Tibial artery (tissue), 4 donors: Measurements from ENCODE around the gene IDH3A.

ENCODE experiments used
- DNase-seq, 2 donors: peaks; one replicate each; pipeline ENCODE4 v3.0.0-alpha.2; 2019
- H3K27ac ChIP-seq, 2 donors: fragments of 200-600 bp; sonication (generic) in 1 of 2; 1 replicate in 1 of 2; 2 replicates in 1 of 2; pipeline ENCODE4 v1.5.1; 2018 to 2019; ENCODE audit warnings: mild to moderate bottlenecking in 1 of 2
- H3K27me3 ChIP-seq, 2 donors: fragments of 200-600 bp; sonication (generic) in 1 of 2; one replicate each; pipeline versions ENCODE4 v1.5.1 to v1.6.0; 2016 to 2019
- H3K36me3 ChIP-seq, 3 donors: fragments of 200-600 bp; sonication (generic) in 2 of 3; one replicate each; pipeline ENCODE4 v1.5.1; 2016 to 2019; ENCODE audit warnings: mild to moderate bottlenecking in 2 of 3
- H3K4me1 ChIP-seq, 4 donors: fragments of 200-600 bp; sonication (generic) in 2 of 4; 1 replicate in 3 of 4; 2 replicates in 1 of 4; pipeline ENCODE4 v1.5.1; 2016 to 2019
- H3K4me3 ChIP-seq, 2 donors: fragments of 200-600 bp; sonication (generic) in 1 of 2; 1 replicate in 1 of 2; 2 replicates in 1 of 2; pipeline ENCODE4 v1.5.1; 2018 to 2019; ENCODE audit warnings: mild to moderate bottlenecking in 2 of 2
- H3K9me3 ChIP-seq, 3 donors: fragments of 200-600 bp; sonication (generic) in 1 of 3; one replicate each; pipeline ENCODE4 v1.5.1; 2016 to 2019
- CTCF ChIP-seq, 2 experiments: fragments of 200-600 bp in 1 of 2; fragments of 450-650 bp in 1 of 2; IDR thresholded peaks; one replicate each; pipeline ENCODE4 v1.5.1; 2017 to 2019; ENCODE audit warnings: antibody characterized with exemption in 2 of 2, mild to moderate bottlenecking in 1 of 2, moderate library complexity in 1 of 2
- intact Hi-C: fragments of 100-400 bp; cut with DNase I; formaldehyde crosslinking; loops from one replicate; pipeline ENCODE4 v1.15.0; 2023; ENCODE audit warnings: low total_unique reads

The IDH3A gene

DNA sequence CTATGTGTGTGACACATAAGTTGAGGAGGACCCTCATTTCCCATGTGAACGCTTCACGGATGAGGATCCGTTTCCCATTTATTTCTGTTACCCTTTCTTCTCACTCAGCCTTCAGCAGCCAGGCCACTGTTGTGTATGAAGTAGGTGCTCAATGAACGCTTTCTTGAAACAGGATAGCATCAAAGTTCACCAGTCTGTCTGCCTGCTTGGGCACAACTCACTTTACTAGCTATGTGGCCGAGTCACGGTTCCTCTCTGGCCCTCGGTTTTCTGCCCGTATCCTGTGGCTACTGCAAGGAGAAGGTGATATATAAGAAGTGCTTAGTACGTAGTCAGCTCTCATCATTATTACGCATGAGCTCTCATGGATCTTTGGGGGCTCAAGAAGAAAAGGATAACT lies 62.8 kb downstream of the IDH3A start:
- H3K27ac ChIP-seq: no peak overlapping the region
- no peak for DNase-seq
- H3K36me3 ChIP-seq: no peaks in the 10 kb centered on the region
- H3K4me1 ChIP-seq: peaks cover 0 to 15% (median 4%) of the 10 kb centered on the region in 4 donors
- peaks cover 0 to 15% of the 10 kb centered on the region in 2 donors for H3K27me3 ChIP-seq
- no peak for TF ChIP-seq CTCF (IDR thresholded peaks at IDR 0.05)
- H3K4me3 ChIP-seq: no peak overlapping the region
- intact Hi-C loops: no loop called here
- no peaks in the 10 kb centered on the region for H3K9me3 ChIP-seq

GRCh38 chr15:78212546-78213424 lies 63.6 kb downstream of the IDH3A start:
- H3K36me3 ChIP-seq: no peaks in the 10 kb centered on the region
- no peak overlapping the region for H3K4me3 ChIP-seq
- no peak overlapping the region for H3K27ac ChIP-seq
- no peaks in the 10 kb centered on the region for H3K9me3 ChIP-seq
- TF ChIP-seq CTCF (IDR thresholded peaks at IDR 0.05): no peak
- peaks cover 0 to 15% of the 10 kb centered on the region in 2 donors for H3K27me3 ChIP-seq
- peak in 1 of 2 donors; percentile 36 for DNase-seq
- intact Hi-C loops: no loop called here
- peaks cover 0 to 15% (median 4%) of the 10 kb centered on the region in 4 donors for H3K4me1 ChIP-seq

- intact Hi-C loops: no loop called here
- no peak for TF ChIP-seq CTCF (IDR thresholded peaks at IDR 0.05)
- no peaks in the 10 kb centered on the region for H3K9me3 ChIP-seq
- no peaks in the 10 kb centered on the region for H3K36me3 ChIP-seq
- H3K4me1 ChIP-seq: peaks cover 0 to 15% (median 4%) of the 10 kb centered on the region in 4 donors
- DNase-seq: no peak
- no peak overlapping the region for H3K27ac ChIP-seq
- peaks cover 0 to 20% of the 10 kb centered on the region in 2 donors for H3K27me3 ChIP-seq
- no peak overlapping the region for H3K4me3 ChIP-seq
Measured at GRCh38 chr15:78213425-78213750, 64.2 kb downstream of the IDH3A start.

DNA sequence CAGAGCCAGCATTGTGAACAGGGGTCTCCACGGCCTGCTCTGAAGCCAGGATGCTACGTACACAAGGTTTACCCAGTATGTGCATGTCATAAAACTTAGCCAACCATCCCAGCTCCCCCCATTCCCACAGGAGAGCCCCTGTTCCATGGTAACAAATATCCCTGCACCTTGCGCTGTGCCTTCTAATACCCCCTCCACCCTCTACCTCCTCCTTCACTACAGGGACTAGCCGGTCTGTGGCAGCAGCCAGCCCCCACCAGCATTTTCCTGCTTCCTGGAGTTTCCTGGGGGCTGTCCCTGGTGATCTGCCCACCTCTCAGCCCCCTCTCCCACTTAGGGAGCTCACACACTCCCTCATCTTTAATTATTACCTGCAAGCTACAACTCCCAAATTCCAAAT lies 64.8 kb downstream of the IDH3A start:
- H3K36me3 ChIP-seq: no peaks in the 10 kb centered on the region
- H3K4me1 ChIP-seq: peaks cover 0 to 15% (median 4%) of the 10 kb centered on the region in 4 donors
- intact Hi-C loops: no loop called here
- DNase-seq: no peak
- no peak for TF ChIP-seq CTCF (IDR thresholded peaks at IDR 0.05)
- no peaks in the 10 kb centered on the region for H3K9me3 ChIP-seq
- no peak overlapping the region for H3K27ac ChIP-seq
- H3K4me3 ChIP-seq: no peak overlapping the region
- H3K27me3 ChIP-seq: peaks cover 0 to 20% of the 10 kb centered on the region in 2 donors

DNA sequence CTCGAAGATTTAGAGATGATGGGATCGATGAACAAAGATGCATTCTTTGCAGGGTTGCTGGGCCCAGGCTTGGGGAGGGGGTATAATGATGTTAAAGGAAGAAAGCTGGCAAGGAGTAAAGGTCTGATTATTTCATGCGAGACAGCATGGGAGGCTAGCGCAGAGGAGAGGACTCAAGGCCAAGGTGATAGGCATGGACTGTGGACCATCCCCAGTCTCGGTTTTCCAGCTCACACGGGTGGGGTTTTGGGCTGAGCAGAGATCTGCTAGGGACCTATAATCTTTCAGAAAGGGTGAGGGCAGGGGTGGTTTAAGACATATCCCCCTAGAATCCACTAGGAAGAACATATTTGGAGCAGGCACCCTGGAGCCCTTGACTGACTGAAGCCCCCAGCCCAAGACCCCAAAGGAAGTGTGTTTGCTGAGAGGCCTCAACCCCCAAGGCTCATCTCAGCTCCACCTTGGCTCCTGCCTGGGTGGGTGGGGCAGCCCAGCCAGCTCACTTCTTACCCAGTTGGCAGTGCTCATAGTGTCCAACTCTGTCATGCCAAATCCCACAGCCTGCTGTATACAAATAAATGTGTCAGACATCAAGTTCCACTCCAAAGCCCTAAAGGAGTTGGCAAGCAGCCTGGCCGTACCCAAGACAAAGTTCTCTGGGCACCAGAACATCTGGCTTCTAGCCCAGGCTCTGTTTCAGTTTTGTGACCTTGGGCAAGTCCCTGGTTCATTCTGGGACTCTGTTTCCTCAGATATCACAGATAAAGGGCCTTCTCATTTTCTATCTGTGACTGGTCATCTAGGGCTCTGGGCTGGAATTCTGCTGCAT lies 67.3 kb downstream of the IDH3A start:
- no peaks in the 10 kb centered on the region for H3K9me3 ChIP-seq
- no peak overlapping the region for H3K27ac ChIP-seq
- intact Hi-C loops: no loop called here
- peaks cover 0 to 12% (median 4%) of the 10 kb centered on the region in 4 donors for H3K4me1 ChIP-seq
- no peak for DNase-seq
- no peak for TF ChIP-seq CTCF (IDR thresholded peaks at IDR 0.05)
- no peaks in the 10 kb centered on the region for H3K36me3 ChIP-seq
- H3K4me3 ChIP-seq: no peak overlapping the region
- H3K27me3 ChIP-seq: peaks cover 0 to 20% of the 10 kb centered on the region in 2 donors
